NCI-H1436 treated with DMSO at 0.1 percent for 48 hours (cell line): ENCODE data around the gene SLC16A2.

Experiments used
- DNase-seq: peaks from one replicate; lab custom pipeline; 2025; lab: John Stamatoyannopoulos, UW

Gene SLC16A2

DNA sequence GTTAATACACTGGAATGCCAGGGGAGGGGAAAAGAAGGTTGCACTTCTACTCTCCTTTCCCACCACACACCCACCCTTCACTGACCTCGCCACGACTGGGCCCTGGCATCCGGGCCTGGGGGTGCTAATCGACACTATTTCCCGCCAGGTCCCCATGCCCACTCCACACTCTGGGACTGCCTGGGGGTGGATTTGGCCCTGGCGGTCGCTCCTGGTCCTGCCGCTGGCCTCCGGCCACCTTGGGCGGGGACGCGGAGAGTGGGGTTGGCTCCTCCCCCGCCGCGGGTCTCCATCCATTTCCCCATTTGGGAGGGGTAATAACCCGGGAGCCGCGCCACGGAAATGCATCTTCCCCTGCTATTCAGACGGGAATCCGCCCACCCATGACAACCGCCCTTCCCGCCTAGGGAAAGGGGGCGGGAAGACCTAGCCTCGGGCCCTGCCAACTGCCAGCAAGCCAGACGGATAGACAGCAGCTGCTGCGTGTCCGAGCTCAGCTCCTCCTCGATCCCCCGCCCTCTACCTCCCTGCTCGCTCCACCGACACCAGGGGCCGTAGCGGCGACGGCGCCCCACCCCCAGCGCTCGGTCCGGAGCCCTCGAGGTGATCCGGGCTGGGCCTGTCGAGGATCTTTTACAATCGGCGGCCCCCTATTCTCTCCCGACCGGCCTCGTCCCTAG, 115.0 kb downstream of the SLC16A2 start:
- DNase-seq, result peak; percentile 7

DNA sequence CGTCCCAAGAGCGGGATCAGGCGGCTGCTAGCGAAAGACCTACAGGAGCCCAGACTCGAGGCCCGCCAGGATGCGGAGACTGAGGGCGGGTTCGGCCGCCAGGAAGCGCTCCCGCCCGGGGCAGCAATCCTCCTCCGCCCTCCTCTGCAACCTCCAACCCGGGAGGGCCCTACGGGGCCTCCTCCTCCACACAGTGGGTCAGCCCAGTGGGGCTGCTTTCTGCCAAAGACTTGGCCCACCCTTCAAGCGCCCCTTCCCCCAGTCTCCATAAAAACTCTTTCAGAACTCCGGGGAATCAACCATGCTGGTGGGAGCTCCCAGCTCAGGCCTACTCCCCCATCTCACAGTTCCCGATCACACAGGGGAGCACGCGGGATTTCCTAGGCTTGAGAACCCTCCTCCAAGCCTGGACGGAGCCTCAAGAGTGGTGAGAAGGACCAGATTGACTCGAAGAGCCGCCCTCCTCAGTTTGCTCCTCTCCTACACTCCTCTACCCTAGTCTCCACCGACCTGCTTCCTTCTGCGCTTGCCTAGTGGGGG, 115.6 kb downstream of the SLC16A2 start:
- no peak for DNase-seq

DNA sequence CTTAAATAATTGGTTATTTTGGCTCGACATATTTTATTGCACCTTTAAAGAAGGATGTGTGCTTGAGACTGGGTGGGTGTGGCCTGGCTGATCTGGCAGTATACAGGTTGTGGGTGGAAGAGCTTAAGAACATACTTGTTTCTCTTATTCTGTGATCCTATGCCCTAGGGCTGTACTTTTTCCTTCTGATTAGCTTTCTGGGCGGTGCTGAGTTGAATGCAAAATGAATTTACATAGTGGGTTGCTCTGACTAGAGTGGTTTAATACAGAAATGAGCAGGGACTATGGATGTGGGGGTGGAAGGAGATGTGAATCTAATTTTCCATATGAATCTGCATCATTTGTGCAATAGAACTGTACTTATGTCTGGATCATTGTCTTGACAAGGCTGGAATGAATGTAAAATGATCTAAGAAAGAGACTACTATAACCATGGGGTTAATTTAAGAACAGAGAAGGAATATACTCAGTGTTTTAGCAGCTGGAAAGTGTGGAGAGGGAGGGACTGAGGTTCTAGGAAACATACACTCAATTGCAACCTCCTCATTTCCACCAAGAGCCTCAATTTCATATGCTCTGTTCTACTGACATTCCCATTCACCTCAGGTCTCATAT, 119.4 kb downstream of the SLC16A2 start:
- no peak for DNase-seq

DNA sequence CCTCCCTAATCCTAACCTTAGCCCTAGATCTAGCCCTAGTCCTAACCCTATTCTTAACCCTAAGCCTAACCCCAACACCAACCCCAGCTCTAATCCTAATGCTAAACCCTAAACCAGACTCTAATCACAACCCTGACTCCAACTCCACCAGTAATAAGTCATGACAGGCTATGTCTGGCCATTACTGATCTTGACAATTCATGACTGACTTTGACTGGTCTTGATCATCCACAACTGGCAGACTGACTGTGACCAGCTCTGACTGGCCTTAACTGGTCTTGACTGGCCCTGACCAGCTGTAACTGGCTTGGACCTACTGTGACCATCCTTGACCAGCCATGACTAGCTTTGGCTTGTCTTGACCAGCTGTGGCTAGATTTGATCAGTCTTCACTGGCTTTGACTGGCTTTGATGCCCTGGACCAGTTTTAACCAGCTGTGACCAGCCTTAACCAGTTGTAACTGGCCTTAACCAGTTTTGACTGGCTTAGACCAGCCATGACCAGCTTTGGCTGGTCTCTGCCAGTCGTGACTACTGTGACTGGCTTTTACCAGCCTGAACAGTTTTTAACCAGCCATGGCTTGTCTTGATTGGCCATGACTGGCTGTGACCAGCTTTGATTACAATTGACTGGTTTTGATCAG, 124.7 kb downstream of the SLC16A2 start:
- no peak for DNase-seq

DNA sequence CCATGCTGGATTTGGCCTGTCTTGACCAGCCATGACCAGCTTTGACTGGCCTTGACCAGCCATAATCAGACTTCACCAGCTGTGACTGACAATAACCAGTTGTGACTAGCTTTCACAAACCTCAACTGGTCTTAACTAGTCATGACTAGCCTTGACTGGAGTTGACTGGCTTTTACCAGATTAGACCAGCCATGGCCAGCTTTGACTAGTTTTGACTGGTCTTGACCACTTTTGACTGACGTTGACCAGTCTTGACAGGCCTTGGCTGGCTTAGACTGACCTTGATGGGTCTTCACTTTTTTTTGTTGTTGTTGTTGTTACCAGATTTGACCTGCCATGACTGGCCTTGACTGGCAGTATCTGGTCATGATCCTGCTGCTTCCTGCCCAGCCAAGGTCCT, 125.7 kb downstream of the SLC16A2 start:
- no peak for DNase-seq

DNA sequence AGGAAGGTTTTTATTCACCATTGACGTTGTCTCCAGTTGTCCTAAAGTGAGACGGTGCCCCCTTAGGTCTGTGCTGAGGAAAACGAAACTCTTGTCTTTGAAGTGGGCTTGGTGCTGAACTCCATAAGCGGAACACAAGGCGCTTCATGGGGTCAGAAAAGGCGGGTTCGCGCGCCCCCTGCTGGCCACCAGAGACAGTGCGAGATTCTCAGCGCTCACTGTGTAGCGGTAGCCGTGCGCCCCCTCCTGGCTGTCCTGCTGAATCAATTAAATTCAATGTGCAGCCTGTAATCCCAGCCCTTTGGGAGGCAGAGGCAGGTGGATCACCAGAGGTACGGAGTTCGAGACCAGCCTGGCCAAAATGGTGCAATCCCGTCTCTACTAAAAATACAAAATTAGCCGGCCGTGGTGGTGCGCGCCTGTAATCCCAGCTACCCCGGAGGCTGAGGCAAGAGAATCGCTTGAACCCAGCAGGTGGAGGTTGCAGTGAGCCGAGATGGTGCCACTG, 129.1 kb downstream of the SLC16A2 start:
- DNase-seq, result peak; percentile 56

DNA sequence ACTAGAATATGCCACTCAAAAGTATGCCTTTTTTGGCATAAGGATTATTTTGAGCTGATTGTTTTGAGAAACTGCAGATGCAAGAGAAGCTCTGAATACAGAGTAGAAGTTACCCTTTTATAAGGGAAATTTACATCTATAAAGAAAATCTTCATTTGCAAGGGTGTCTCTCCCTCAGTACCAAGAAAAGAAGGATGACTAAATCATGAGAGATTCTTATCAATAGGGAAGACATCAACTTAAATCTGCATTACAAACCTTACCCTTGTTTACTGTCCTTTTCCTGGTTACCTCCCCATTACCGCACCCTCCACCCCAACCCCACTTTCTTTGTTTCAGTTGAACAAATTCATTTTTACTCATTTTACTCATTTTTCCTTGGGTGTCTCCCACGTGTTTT, 130.6 kb downstream of the SLC16A2 start:
- no peak for DNase-seq

DNA sequence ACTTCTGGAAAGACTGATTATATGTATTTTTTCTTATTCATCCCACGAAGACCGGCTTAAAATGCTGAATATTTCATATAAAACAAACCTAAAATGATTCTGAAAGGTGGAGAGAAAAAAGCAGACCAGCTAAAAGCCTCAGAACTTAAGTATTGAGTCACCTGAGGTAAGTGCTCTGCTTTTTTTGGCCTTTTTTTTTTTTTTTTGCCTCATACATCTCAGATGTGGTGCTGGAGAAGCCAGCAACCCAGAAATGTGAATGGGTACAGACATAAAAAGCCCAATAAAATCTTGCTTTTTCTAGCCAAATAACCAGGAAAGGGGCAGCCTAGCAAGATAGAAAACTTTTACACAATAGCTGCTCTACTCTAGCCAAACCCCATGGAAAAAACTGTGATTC, 136.1 kb downstream of the SLC16A2 start:
- no peak for DNase-seq

DNA sequence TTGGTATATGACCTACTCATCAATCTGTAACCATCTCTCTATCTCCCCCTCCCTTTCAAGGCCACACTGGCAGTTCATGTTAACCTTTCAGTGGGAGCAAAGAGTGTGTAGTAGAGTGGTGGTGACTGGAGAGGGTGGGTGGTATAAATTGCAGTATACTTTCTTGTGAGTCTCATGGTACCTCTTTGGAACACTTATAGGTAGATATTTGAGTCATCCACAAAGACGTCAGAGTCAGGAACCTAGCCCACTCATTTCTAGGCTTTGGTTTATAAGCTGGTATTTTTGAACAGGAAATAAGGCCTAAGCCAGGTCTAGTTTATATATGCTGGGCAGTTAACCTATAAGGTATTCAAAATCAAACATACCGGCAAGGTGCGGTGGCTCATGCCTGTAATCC, 156.8 kb downstream of the SLC16A2 start:
- DNase-seq, result no peak

DNA sequence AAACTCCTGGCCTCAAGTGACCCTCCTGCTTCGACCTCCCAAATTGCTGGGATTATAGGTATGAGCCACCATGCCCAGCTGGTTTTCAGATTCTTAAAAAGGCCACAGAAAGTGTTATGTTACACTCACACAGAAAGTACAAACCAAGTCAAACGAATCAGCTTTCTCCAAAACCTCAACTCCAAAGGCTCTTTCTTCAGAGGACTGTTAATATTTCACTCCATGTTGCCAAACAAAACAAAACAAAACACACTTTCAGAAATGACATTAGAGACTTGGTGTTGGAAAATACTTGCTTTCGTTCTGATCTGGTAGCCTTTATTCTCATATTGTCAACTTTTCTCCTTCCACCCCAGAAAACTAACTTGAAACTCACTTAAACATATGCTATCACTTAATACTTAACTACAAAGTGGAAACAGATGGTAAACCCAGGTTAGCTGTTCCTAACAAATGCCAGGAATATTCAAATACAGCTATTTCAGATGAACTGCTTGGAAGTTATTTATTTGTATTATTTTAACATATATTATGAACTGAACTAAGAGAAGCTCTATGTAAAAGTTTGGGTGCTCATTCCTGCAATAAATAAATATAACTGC, 158.4 kb downstream of the SLC16A2 start:
- DNase-seq, result no peak
